Ovary (tissue), 9 donors: Measurements from ENCODE around the gene MRPL12. TPM values are rescaled to one million over a fixed set of nuclear protein-coding genes. Genes with fewer than 3 reads are reported as not detected.

Experiments
- DNase-seq, 5 donors: peaks; one replicate each; pipeline ENCODE4 v3.0.0-alpha.2; 2019 to 2020
- H3K27ac ChIP-seq, 2 donors: fragments of 200-600 bp; one replicate each; pipeline versions ENCODE4 v1.5.1 to v1.8.0; 2019 to 2022
- H3K27me3 ChIP-seq: fragments of 200-600 bp; one replicate; pipeline ENCODE4 v1.8.0; 2022
- H3K36me3 ChIP-seq: fragments of 200-600 bp; sonication (generic); one replicate; pipeline ENCODE4 v1.5.1; 2019
- H3K4me1 ChIP-seq: one replicate; pipeline ENCODE4 v1.8.1; 2013; ENCODE audit warnings: mild to moderate bottlenecking, moderate library complexity; ENCODE audit not compliant: insufficient read depth
- H3K4me3 ChIP-seq: fragments of 200-600 bp; sonication (generic); one replicate; pipeline ENCODE4 v1.5.1; 2017
- H3K9me3 ChIP-seq, 2 donors: fragments of 200-600 bp in 1 of 2; sonication (generic) in 1 of 2; one replicate each; pipeline versions ENCODE4 v1.5.1 to v1.8.1; 2013 to 2019; ENCODE audit warnings: mild to moderate bottlenecking in 1 of 2, moderate library complexity in 1 of 2
- CTCF ChIP-seq, 3 donors: fragments of 450-650 bp in 2 of 3; fragments of 200-600 bp in 1 of 3; IDR thresholded peaks; one replicate each; pipeline versions ENCODE4 v1.5.1 to v1.8.0; 2016 to 2022; ENCODE audit warnings: antibody characterized with exemption in 3 of 3, mild to moderate bottlenecking in 1 of 3
- EP300 ChIP-seq: sonication (generic); formaldehyde crosslinking; IDR thresholded peaks from one replicate; pipeline ENCODE4 v1.6.1; 2017; ENCODE audit warnings: antibody characterized with exemption
- POLR2A ChIP-seq: fragments of 450-650 bp; IDR thresholded peaks from one replicate; pipeline ENCODE4 v1.6.1; 2017; ENCODE audit warnings: antibody characterized with exemption, mild to moderate bottlenecking, moderate library complexity
- WGBS, 3 donors: extraction: QIAGEN DNeasy Blood & Tissue Kit in 1 of 3; methylation state at CpG; one replicate each; pipeline versions ENCODE4 v1.1.5 to v1.1.7; 2013 to 2017; 5-methylcytosine and 5-hydroxymethylcytosine counted together
- intact Hi-C, 4 donors: fragments of 100-400 bp; cut with DNase I; formaldehyde crosslinking; loops; one replicate each; pipeline versions ENCODE4 v1.11.0 to v1.15.1; 2022 to 2023
- polyA plus RNA-seq, 2 donors: library from polyadenylated mRNA; stranded (reverse); fragments of 200-250 nt in 1 of 2; fragments of 350-450 nt in 1 of 2; fragmentation: Illumina TruSeq in 1 of 2; extraction: RNeasy Lipid Tissue Mini Kit (QIAGEN cat#74804) in 1 of 2; gene quantifications; one replicate each; pipeline ENCODE4 v1.2.3, GENCODE V29; 2013 to 2014
- total RNA-seq, 7 donors: library from RNA; depleted of rRNA in 2 of 7; stranded (reverse); fragments of >200 nt in 2 of 7; fragmentation: NEBNext Ultra II Directional in 3 of 7; extraction: Animal tissue kit (Norgen Biotek cat#: 25700) in 3 of 7; gene quantifications; one replicate each; pipeline versions ENCODE4 v1.1.0 to v1.2.4, GENCODE V29; 2016 to 2023
- donor health status: DM: no; HTN: no; CAD: no; lungs with moderate emphysema.
- donor health status: DM: no; HTN: no; CAD: no.
- donor health status: Bipolar disorder and iron deficiency.
- donor health status: DM: yes; HTN: yes; CAD: no.
- donor health status: DM: no; HTN: no; CAD: no.
- donor health status: DM: yes; HTN: yes; CAD: no.

The MRPL12 gene
- total and polyA plus RNA-seq, 9 donors, result 12.9 to 47.2 (median 36.8) TPM

GRCh38 chr17:81694810-81695209 lies 8.4 kb upstream of the MRPL12 start:
- Histone ChIP-seq H3K4me3 (no peak overlapping the region), H3K27me3 (no peaks in the 10 kb centered on the region), H3K4me1 (no peaks in the 10 kb centered on the region), H3K36me3 (no peaks in the 10 kb centered on the region), H3K9me3 (no peaks in the 10 kb centered on the region), H3K27ac (no peak overlapping the region)
- intact Hi-C loops, result no loop called here
- TF ChIP-seq POLR2A (no peak), EP300 (no peak), CTCF (IDR thresholded peaks at IDR 0.05) (no peak)
- no peak for DNase-seq
- WGBS, 3 donors, result 87 to 93% (median 88%) methylated on average over 11 to 19 of the region's 19 CpGs

- H3K27ac ChIP-seq, result no peak overlapping the region
- no peak overlapping the region for H3K4me3 ChIP-seq
- TF ChIP-seq POLR2A, result no peak
- no peak for TF ChIP-seq EP300
- TF ChIP-seq CTCF (IDR thresholded peaks at IDR 0.05), result no peak
- H3K27me3 ChIP-seq, result no peaks in the 10 kb centered on the region
- WGBS, 3 donors, result 78 to 87% (median 84%) methylated on average over 6 of the region's 6 CpGs
- H3K4me1 ChIP-seq, result no peaks in the 10 kb centered on the region
- intact Hi-C loops, result no loop called here
- no peak for DNase-seq
- H3K9me3 ChIP-seq, result no peaks in the 10 kb centered on the region
- H3K36me3 ChIP-seq, result no peaks in the 10 kb centered on the region
These were observed 8.0 kb upstream of the MRPL12 start for GRCh38 chr17:81695211-81695610.

GRCh38 chr17:81695801-81696200 lies 7.4 kb upstream of the MRPL12 start:
- no peak for DNase-seq
- Histone ChIP-seq H3K4me3 (no peak overlapping the region), H3K9me3 (no peaks in the 10 kb centered on the region), H3K27me3 (no peaks in the 10 kb centered on the region), H3K4me1 (peaks cover 2% of the 10 kb centered on the region), H3K36me3 (no peaks in the 10 kb centered on the region), H3K27ac (no peak overlapping the region)
- whole genome bisulfite sequencing, 3 donors, result 87 to 90% (median 89%) methylated on average over 21 to 22 of the region's 22 CpGs
- intact Hi-C loops, result no loop called here
- no peak for TF ChIP-seq POLR2A
- no peak for TF ChIP-seq CTCF (IDR thresholded peaks at IDR 0.05)
- TF ChIP-seq EP300, result no peak

- DNase-seq, result no peak
- no peak overlapping the region for H3K27ac ChIP-seq
- no peak for TF ChIP-seq POLR2A
- TF ChIP-seq CTCF (IDR thresholded peaks at IDR 0.05), result no peak
- TF ChIP-seq EP300, result no peak
- no peaks in the 10 kb centered on the region for H3K27me3 ChIP-seq
- H3K4me1 ChIP-seq, result peaks cover 2% of the 10 kb centered on the region
- intact Hi-C loops, result no loop called here
- H3K36me3 ChIP-seq, result no peaks in the 10 kb centered on the region
- H3K9me3 ChIP-seq, result no peaks in the 10 kb centered on the region
- 89 to 92% (median 89%) methylated on average over 35 to 40 of the region's 40 CpGs for WGBS, 3 donors
- H3K4me3 ChIP-seq, result no peak overlapping the region
These were observed 6.8 kb upstream of the MRPL12 start for GRCh38 chr17:81696218-81696941.
